ENCODE results near the gene MEGF11. TPM values are rescaled to one million over a fixed set of nuclear protein-coding genes. Genes with fewer than 3 reads are reported as not detected.
"Not testable (repeated sequence)": the region's sequence is repeated elsewhere in the genome, so short reads cannot be mapped to it uniquely, and the experiment has no call there.

MEGF11 gene
- total RNA-seq, 1 experiment from 2014 or later, result not detected

DNA sequence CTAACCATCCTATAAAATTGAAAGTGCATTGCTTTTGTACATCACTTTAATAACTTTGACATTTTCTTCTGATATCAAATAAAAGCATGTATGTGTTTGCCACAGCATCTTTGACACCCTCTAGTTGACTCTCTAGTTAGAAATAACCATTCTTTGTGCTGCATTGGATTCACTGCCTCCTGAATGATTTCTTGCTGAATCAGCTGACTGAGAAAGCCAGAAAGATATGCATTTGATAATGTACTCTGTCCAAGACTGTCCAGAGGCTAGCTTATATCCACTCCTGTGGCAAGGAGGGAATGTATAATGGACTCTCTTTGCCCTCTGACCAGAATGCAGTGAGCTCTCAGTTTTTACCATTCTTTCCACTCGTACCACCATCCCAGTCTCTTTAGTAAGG lies 378.1 kb downstream of the MEGF11 start:
- Histone ChIP-seq H2AFZ (ENCODE audit: low read length) (no peak overlapping the region), H3K27me3 (ENCODE audit: low read length) (no peaks in the 10 kb centered on the region), H3K36me3 (ENCODE audit: low read depth, low read length) (peaks cover 19% of the 10 kb centered on the region), H3K9ac (ENCODE audit: low read length) (no peak overlapping the region), H3K4me3 (ENCODE audit: low read length) (no peak overlapping the region), H3K4me2 (ENCODE audit: low read length) (no peak overlapping the region), H3K79me2 (ENCODE audit: low read length) (peaks cover 69% of the 10 kb centered on the region), H3F3A (ENCODE audit: low read length, unreplicated experiment) (no peaks in the 10 kb centered on the region), H3K4me1 (ENCODE audit: insufficient read depth, low read length) (peaks cover 16% of the 10 kb centered on the region), H3K9me3 (ENCODE audit: low read length) (no peaks in the 10 kb centered on the region), H3K27ac (ENCODE audit: low read length) (no peak overlapping the region), H3K9me2 (replicated peaks; ENCODE audit: low read length) (no peaks in the 10 kb centered on the region), H4K20me1 (ENCODE audit: low read length) (no peaks in the 10 kb centered on the region; the same call in 1 of the 2 replicates)
- intact Hi-C loops (cut with micrococcal nuclease), result no loop called here
- BruUV-seq (replicated peaks), result no TSS peak
- CTCF ChIA-PET, result no interaction called here
- DNase-seq (no peak), ATAC-seq (no peak)
- TF ChIP-seq EZH2phosphoT487 (IDR thresholded peaks at IDR 0.05; ENCODE audit: borderline replicate concordance, low read length) (no peak), EZH2 (IDR thresholded peaks at IDR 0.05; ENCODE audit: low read length, unreplicated experiment) (no peak)
- TF ChIP-seq, protein P1, sequence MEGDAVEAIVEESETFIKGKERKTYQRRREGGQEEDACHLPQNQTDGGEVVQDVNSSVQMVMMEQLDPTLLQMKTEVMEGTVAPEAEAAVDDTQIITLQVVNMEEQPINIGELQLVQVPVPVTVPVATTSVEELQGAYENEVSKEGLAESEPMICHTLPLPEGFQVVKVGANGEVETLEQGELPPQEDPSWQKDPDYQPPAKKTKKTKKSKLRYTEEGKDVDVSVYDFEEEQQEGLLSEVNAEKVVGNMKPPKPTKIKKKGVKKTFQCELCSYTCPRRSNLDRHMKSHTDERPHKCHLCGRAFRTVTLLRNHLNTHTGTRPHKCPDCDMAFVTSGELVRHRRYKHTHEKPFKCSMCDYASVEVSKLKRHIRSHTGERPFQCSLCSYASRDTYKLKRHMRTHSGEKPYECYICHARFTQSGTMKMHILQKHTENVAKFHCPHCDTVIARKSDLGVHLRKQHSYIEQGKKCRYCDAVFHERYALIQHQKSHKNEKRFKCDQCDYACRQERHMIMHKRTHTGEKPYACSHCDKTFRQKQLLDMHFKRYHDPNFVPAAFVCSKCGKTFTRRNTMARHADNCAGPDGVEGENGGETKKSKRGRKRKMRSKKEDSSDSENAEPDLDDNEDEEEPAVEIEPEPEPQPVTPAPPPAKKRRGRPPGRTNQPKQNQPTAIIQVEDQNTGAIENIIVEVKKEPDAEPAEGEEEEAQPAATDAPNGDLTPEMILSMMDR (conservative IDR thresholded peaks at IDR 0.05; ENCODE audit: low read depth, low read length), result no peak
- POLR2A ChIA-PET (ENCODE audit: unreplicated experiment), result no interaction called here

DNA sequence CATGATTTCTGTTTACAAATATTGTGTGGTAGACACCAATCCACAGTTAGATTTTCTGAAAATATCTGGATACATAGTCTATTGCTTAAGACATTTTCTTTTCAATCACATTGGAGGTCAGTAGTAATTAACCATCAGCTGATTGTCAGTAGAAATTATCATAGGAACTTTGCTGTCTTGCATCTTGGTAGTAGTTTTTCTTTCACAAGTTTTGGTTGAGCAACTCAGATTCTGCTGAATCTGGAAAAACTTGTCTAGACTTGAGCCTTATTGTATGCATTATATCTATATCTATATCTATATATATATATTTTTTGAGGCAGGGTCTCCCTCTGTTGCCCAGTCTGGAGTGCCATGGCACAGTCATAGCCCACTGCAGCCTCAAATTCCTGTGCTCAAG lies 380.3 kb downstream of the MEGF11 start:
- intact Hi-C loops (cut with micrococcal nuclease), result no loop called here
- Histone ChIP-seq H3K9me2 (replicated peaks; ENCODE audit: low read length) (no peaks in the 10 kb centered on the region), H3F3A (ENCODE audit: low read length, unreplicated experiment) (no peaks in the 10 kb centered on the region), H3K79me2 (ENCODE audit: low read length) (peaks cover 79% of the 10 kb centered on the region), H4K20me1 (ENCODE audit: low read length) (no peaks in the 10 kb centered on the region; the same call in 1 of the 2 replicates), H3K27me3 (ENCODE audit: low read length) (no peaks in the 10 kb centered on the region), H3K27ac (ENCODE audit: low read length) (no peak overlapping the region), H3K4me3 (ENCODE audit: low read length) (no peak overlapping the region), H3K36me3 (ENCODE audit: low read depth, low read length) (peaks cover 7% of the 10 kb centered on the region), H3K4me1 (ENCODE audit: insufficient read depth, low read length) (peaks cover 16% of the 10 kb centered on the region), H3K9ac (ENCODE audit: low read length) (no peak overlapping the region), H3K9me3 (ENCODE audit: low read length) (no peaks in the 10 kb centered on the region), H3K4me2 (ENCODE audit: low read length) (no peak overlapping the region), H2AFZ (ENCODE audit: low read length) (no peak overlapping the region)
- ATAC-seq, result no peak
- no peak for DNase-seq
- no TSS peak for BruUV-seq (replicated peaks)
- ChIA-PET POLR2A (ENCODE audit: unreplicated experiment) (no interaction called here), CTCF (no interaction called here)
- TF ChIP-seq EZH2 (IDR thresholded peaks at IDR 0.05; ENCODE audit: low read length, unreplicated experiment), result no peak
- TF ChIP-seq, protein P1 (conservative IDR thresholded peaks at IDR 0.05; ENCODE audit: low read depth, low read length), result no peak
- TF ChIP-seq EZH2phosphoT487 (IDR thresholded peaks at IDR 0.05; ENCODE audit: borderline replicate concordance, low read length), result no peak

DNA sequence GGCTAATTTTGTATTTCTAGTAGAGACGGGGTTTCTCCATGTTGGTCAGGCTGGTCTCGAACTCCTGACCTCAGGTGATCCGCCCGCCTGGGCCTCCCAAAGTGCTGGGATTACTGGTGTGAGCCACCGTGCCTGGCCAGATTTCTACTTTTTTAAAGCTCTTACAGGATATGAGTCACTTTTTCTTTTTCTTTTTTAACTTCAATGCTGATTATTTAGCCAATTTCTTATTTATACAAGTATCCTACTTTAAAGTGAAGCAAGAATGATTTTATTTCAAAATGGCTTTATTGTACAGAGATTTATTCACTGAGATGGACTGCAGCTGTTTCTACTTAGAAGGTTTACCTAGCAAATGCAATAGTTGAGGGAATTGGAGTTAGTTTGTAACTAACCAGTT lies 381.0 kb downstream of the MEGF11 start:
- H3K27me3 ChIP-seq (ENCODE audit: low read length); H3K4me2 ChIP-seq (ENCODE audit: low read length); H3K36me3 ChIP-seq (ENCODE audit: low read depth, low read length); H3K4me3 ChIP-seq (ENCODE audit: low read length); H2AFZ ChIP-seq (ENCODE audit: low read length); POLR2A ChIA-PET (ENCODE audit: unreplicated experiment); H3K27ac ChIP-seq (ENCODE audit: low read length); CTCF ChIA-PET; H3K9ac ChIP-seq (ENCODE audit: low read length); H3K9me2 ChIP-seq (replicated peaks; ENCODE audit: low read length); intact Hi-C loops (cut with micrococcal nuclease); H3F3A ChIP-seq (ENCODE audit: low read length, unreplicated experiment); H3K9me3 ChIP-seq (ENCODE audit: low read length); BruUV-seq (replicated peaks); H4K20me1 ChIP-seq (ENCODE audit: low read length); ATAC-seq: not testable (repeated sequence)
- peaks cover 16% of the 10 kb centered on the region for H3K4me1 ChIP-seq (ENCODE audit: insufficient read depth, low read length)
- H3K79me2 ChIP-seq (ENCODE audit: low read length), result peaks cover 79% of the 10 kb centered on the region
- peak; percentile 10 for DNase-seq

DNA sequence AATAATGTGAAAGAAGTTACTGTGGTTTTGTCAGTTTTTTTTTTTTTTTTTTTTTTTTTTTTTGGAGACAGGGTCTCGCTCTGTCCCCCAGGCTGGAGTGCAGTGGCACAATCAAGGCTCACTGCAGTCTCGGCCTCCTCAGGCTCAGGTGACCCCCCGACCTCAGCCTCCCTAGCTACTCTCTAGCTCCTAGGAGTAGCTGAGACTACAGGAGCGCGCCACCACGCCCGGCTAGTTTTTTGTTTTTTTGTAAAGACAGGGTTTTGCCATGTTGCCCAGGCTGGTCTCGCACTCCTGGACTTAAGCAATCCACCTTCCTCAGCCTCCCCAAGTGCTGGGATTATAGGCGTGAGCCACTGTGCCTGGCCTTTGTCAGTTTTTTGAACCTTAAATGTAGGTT lies 381.7 kb downstream of the MEGF11 start:
- Histone ChIP-seq H3K9ac (ENCODE audit: low read length) (0 out of 2 replicates have a peak overlapping the region, but pooled peaks have one; percentile 91), H3K4me1 (ENCODE audit: insufficient read depth, low read length) (peaks cover 16% of the 10 kb centered on the region), H3K4me3 (ENCODE audit: low read length) (peak overlapping the region; percentile 89), H3K4me2 (ENCODE audit: low read length) (peak overlapping the region; percentile 88), H3K79me2 (ENCODE audit: low read length) (peaks cover 75% of the 10 kb centered on the region)
- H2AFZ ChIP-seq (ENCODE audit: low read length); H3K36me3 ChIP-seq (ENCODE audit: low read depth, low read length); H3K27me3 ChIP-seq (ENCODE audit: low read length); H3K27ac ChIP-seq (ENCODE audit: low read length); DNase-seq; H4K20me1 ChIP-seq (ENCODE audit: low read length); H3K9me2 ChIP-seq (replicated peaks; ENCODE audit: low read length); ATAC-seq; H3K9me3 ChIP-seq (ENCODE audit: low read length); BruUV-seq (replicated peaks); H3F3A ChIP-seq (ENCODE audit: low read length, unreplicated experiment); CTCF ChIA-PET; intact Hi-C loops (cut with micrococcal nuclease); POLR2A ChIA-PET (ENCODE audit: unreplicated experiment): not testable (repeated sequence)
